ENCODE results near the gene TCEA2.

GRCh38 chr20:64119681-64120341, 56.8 kb downstream of the TCEA2 start:
- TF ChIP-seq POLR2AphosphoS5 (IDR thresholded peaks at IDR 0.05; ENCODE audit: borderline replicate concordance, low read depth, low read length): no peak
- no peak for TF ChIP-seq EZH2 (IDR thresholded peaks at IDR 0.05)

All from SK-N-MC (cell line).